Neutrophil (primary cell): ENCODE results near the gene EIF2B5.

Experiments used
- H3K27ac ChIP-seq: fragments of 200-600 bp; sonication (generic); 2 replicates; pipeline ENCODE4 v1.5.1; 2016; ENCODE audit warnings: mild to moderate bottlenecking, moderate library complexity
- H3K27me3 ChIP-seq: fragments of 200-600 bp; sonication (generic); 2 replicates; pipeline ENCODE4 v1.6.0; 2016; ENCODE audit warnings: mild to moderate bottlenecking
- H3K36me3 ChIP-seq: fragments of 200-600 bp; sonication (generic); 2 replicates; pipeline ENCODE4 v1.5.1; 2017
- H3K4me1 ChIP-seq, 2 experiments: fragments of 200-600 bp in 1 of 2; sonication (generic) in 1 of 2; 1 replicate in 1 of 2; 2 replicates in 1 of 2; pipeline versions ENCODE4 v1.5.1 to v1.6.1; 2013 to 2016; ENCODE audit warnings: low read depth in 1 of 2, low read length in 1 of 2, mild to moderate bottlenecking in 1 of 2, moderate library complexity in 1 of 2; ENCODE audit not compliant: control insufficient read depth in 1 of 2, insufficient read depth in 1 of 2
- H3K4me3 ChIP-seq, 2 experiments: fragments of 200-600 bp in 1 of 2; sonication (generic) in 1 of 2; 1 replicate in 1 of 2; 2 replicates in 1 of 2; pipeline ENCODE4 v1.5.1; 2013 to 2016; ENCODE audit warnings: low read depth in 1 of 2, low read length in 1 of 2, mild to moderate bottlenecking in 1 of 2, moderate library complexity in 1 of 2
- H3K9me3 ChIP-seq: fragments of 200-600 bp; sonication (generic); 2 replicates; pipeline ENCODE4 v1.5.1; 2016
- CTCF ChIP-seq: fragments of 200-600 bp; sonication (generic); IDR thresholded peaks from 2 replicates; pipeline ENCODE4 v1.5.1; 2016; ENCODE audit warnings: antibody characterized with exemption

The EIF2B5 gene

GRCh38 chr3:184189421-184189820 lies 54.3 kb downstream of the EIF2B5 start:
- Histone ChIP-seq H3K36me3 (peaks cover 75% of the 10 kb centered on the region), H3K27ac (no peak overlapping the region), H3K9me3 (no peaks in the 10 kb centered on the region), H3K4me1 (peaks cover 24% of the 10 kb centered on the region in 2 experiments), H3K27me3 (no peaks in the 10 kb centered on the region), H3K4me3 (no peak overlapping the region)
- TF ChIP-seq CTCF = no peak

- no peak overlapping the region for H3K27ac ChIP-seq
- no peak for TF ChIP-seq CTCF
- H3K36me3 ChIP-seq = peaks cover 88% of the 10 kb centered on the region
- no peaks in the 10 kb centered on the region for H3K9me3 ChIP-seq
- no peaks in the 10 kb centered on the region for H3K27me3 ChIP-seq
- no peaks in the 10 kb centered on the region for H3K4me1 ChIP-seq
- H3K4me3 ChIP-seq = no peak overlapping the region
Measured at GRCh38 chr3:184192889-184193288, 57.7 kb downstream of the EIF2B5 start.

- no peaks in the 10 kb centered on the region for H3K9me3 ChIP-seq
- H3K27me3 ChIP-seq = no peaks in the 10 kb centered on the region
- H3K4me3 ChIP-seq = no peak overlapping the region
- H3K4me1 ChIP-seq = no peaks in the 10 kb centered on the region
- no peak overlapping the region for H3K27ac ChIP-seq
- peaks cover 76% of the 10 kb centered on the region for H3K36me3 ChIP-seq
- TF ChIP-seq CTCF = no peak
Measured at GRCh38 chr3:184193991-184194539, 58.9 kb downstream of the EIF2B5 start.
